Spleen (tissue), 11 donors: ENCODE results near the gene MTERF1. TPM values are rescaled to one million over a fixed set of nuclear protein-coding genes. Genes with fewer than 3 reads are reported as not detected.

Experiments
- DNase-seq: peaks from one replicate; pipeline ENCODE4 v3.0.0-alpha.2; 2020
- H3K27ac ChIP-seq, 8 donors: fragments of 200-600 bp; sonication (generic) in 7 of 8; 1 replicate in 4 of 8; 2 replicates in 4 of 8; pipeline versions ENCODE4 v1.5.0 to v1.8.0; 2016 to 2021; ENCODE audit warnings: inconsistent platforms in 4 of 8, mild to moderate bottlenecking in 4 of 8, moderate library complexity in 1 of 8
- H3K27me3 ChIP-seq, 7 donors: fragments of 200-600 bp; sonication (generic) in 6 of 7; replicated peaks in 1 of 7; 1 replicate in 4 of 7; 2 replicates in 3 of 7; pipeline versions ENCODE4 v1.5.0 to v1.8.0; 2016 to 2021; ENCODE audit warnings: inconsistent platforms in 3 of 7, mild to moderate bottlenecking in 1 of 7
- H3K36me3 ChIP-seq, 6 donors: fragments of 200-600 bp; sonication (generic) in 5 of 6; 1 replicate in 4 of 6; 2 replicates in 2 of 6; pipeline versions ENCODE4 v1.5.0 to v1.8.0; 2016 to 2021; ENCODE audit warnings: inconsistent platforms in 2 of 6
- H3K4me1 ChIP-seq, 6 donors: fragments of 200-600 bp; sonication (generic) in 5 of 6; 1 replicate in 3 of 6; 2 replicates in 3 of 6; pipeline versions ENCODE4 v1.5.0 to v1.8.0; 2016 to 2021; ENCODE audit warnings: inconsistent platforms in 3 of 6
- H3K4me3 ChIP-seq, 8 donors: fragments of 200-600 bp; sonication (generic) in 7 of 8; 1 replicate in 4 of 8; 2 replicates in 4 of 8; pipeline versions ENCODE4 v1.5.0 to v1.8.0; 2016 to 2021; ENCODE audit warnings: inconsistent platforms in 4 of 8, mild to moderate bottlenecking in 4 of 8, moderate library complexity in 2 of 8
- H3K9me3 ChIP-seq, 8 donors: fragments of 200-600 bp; sonication (generic) in 7 of 8; 1 replicate in 4 of 8; 2 replicates in 4 of 8; pipeline versions ENCODE4 v1.5.0 to v1.8.0; 2016 to 2021; ENCODE audit warnings: inconsistent platforms in 4 of 8
- POLR2A ChIP-seq, 3 donors: fragments of 450-650 bp; IDR thresholded peaks; one replicate each; pipeline ENCODE4 v1.5.1; 2017; ENCODE audit warnings: antibody characterized with exemption in 3 of 3, mild to moderate bottlenecking in 1 of 3
- POLR2AphosphoS5 ChIP-seq, 3 donors: sonication (generic); formaldehyde crosslinking; IDR thresholded peaks; one replicate each; pipeline ENCODE4 v1.5.1; 2017; ENCODE audit warnings: antibody characterized with exemption in 3 of 3
- WGBS, 5 donors: extraction: QIAGEN DNeasy Blood & Tissue Kit in 3 of 5; methylation state at CpG; one replicate each; pipeline versions ENCODE4 v1.1.5 to v1.1.7; 2013 to 2018; 5-methylcytosine and 5-hydroxymethylcytosine counted together
- intact Hi-C: fragments of 100-400 bp; cut with DNase I; formaldehyde crosslinking; loops from one replicate; pipeline ENCODE4 v1.15.0; 2023; ENCODE audit warnings: low total_unique reads
- polyA plus RNA-seq, 3 donors: library from polyadenylated mRNA; stranded (reverse); fragments of 200-250 nt; gene quantifications; one replicate each; pipeline ENCODE4 v1.2.1, GENCODE V29; 2013
- total RNA-seq, 7 donors: library from RNA; depleted of rRNA in 3 of 7; stranded (reverse); fragments of >200 nt in 3 of 7; fragmentation: NEBNext Ultra II Directional in 4 of 7; extraction: Animal tissue kit (Norgen Biotek cat#: 25700) in 4 of 7; gene quantifications; one replicate each; pipeline versions ENCODE4 v1.1.0 to v1.2.1, GENCODE V29; 2016 to 2021
- TF ChIP-seq, protein P1 (sequence below), 11 experiments: fragments of 200-600 bp in 7 of 11; fragments of 450-650 bp in 4 of 11; sonication (generic) in 4 of 11; IDR thresholded peaks in 8 of 11; conservative IDR thresholded peaks in 3 of 11; 1 replicate in 7 of 11; 2 replicates in 4 of 11; pipeline versions ENCODE4 v1.4.0 to v1.8.0; 2016 to 2021; ENCODE audit warnings: antibody characterized with exemption in 11 of 11, inconsistent platforms in 4 of 11, mild to moderate bottlenecking in 1 of 11
- donor health status: healthy with polysubstance abuse.
- donor health status: DM: no; HTN: no; CAD: no; lungs with moderate emphysema.
- donor health status: DM: no; HTN: no; CAD: no.
- donor health status: Bipolar disorder and iron deficiency.
- donor health status: healthy.
- donor health status: DM: no; HTN: no; CAD: no.
- donor health status: DM: yes; HTN: yes; CAD: no.

Gene MTERF1
- total and polyA plus RNA-seq, 10 donors: 11.6 to 20.1 (median 14.7) TPM

- no peaks in the 10 kb centered on the region for H3K27me3 ChIP-seq
- H3K4me3 ChIP-seq: no peak overlapping the region
- 76 to 98% (median 92%) methylated on average over 2 of the region's 2 CpGs for WGBS, 5 donors
- H3K4me1 ChIP-seq: peaks cover 0 to 10% (median 1%) of the 10 kb centered on the region in 6 donors
- H3K27ac ChIP-seq: no peak overlapping the region
- TF ChIP-seq POLR2AphosphoS5 (IDR thresholded peaks at IDR 0.05) (no peak), POLR2A (IDR thresholded peaks at IDR 0.05) (no peak)
- TF ChIP-seq, protein P1, sequence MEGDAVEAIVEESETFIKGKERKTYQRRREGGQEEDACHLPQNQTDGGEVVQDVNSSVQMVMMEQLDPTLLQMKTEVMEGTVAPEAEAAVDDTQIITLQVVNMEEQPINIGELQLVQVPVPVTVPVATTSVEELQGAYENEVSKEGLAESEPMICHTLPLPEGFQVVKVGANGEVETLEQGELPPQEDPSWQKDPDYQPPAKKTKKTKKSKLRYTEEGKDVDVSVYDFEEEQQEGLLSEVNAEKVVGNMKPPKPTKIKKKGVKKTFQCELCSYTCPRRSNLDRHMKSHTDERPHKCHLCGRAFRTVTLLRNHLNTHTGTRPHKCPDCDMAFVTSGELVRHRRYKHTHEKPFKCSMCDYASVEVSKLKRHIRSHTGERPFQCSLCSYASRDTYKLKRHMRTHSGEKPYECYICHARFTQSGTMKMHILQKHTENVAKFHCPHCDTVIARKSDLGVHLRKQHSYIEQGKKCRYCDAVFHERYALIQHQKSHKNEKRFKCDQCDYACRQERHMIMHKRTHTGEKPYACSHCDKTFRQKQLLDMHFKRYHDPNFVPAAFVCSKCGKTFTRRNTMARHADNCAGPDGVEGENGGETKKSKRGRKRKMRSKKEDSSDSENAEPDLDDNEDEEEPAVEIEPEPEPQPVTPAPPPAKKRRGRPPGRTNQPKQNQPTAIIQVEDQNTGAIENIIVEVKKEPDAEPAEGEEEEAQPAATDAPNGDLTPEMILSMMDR (IDR thresholded peaks at IDR 0.05 in 8 of 11, conservative IDR thresholded peaks at IDR 0.05 in 3 of 11): no peak
- intact Hi-C loops: no loop called here
- no peaks in the 10 kb centered on the region for H3K9me3 ChIP-seq
- H3K36me3 ChIP-seq: no peaks in the 10 kb centered on the region
- DNase-seq: no peak
Measured at GRCh38 chr7:91913612-91914011, 33.1 kb upstream of the MTERF1 start.

- TF ChIP-seq POLR2AphosphoS5 (IDR thresholded peaks at IDR 0.05) (no peak), POLR2A (IDR thresholded peaks at IDR 0.05) (no peak)
- TF ChIP-seq, protein P1 (IDR thresholded peaks at IDR 0.05 in 8 of 11, conservative IDR thresholded peaks at IDR 0.05 in 3 of 11): no peak
- no peak overlapping the region for H3K27ac ChIP-seq
- no peak overlapping the region for H3K4me3 ChIP-seq
- DNase-seq: no peak
- no peaks in the 10 kb centered on the region for H3K27me3 ChIP-seq
- H3K9me3 ChIP-seq: no peaks in the 10 kb centered on the region
- intact Hi-C loops: no loop called here
- peaks cover 0 to 10% (median 1%) of the 10 kb centered on the region in 6 donors for H3K4me1 ChIP-seq
- no peaks in the 10 kb centered on the region for H3K36me3 ChIP-seq
Measured at GRCh38 chr7:91912494-91912893, 32.0 kb upstream of the MTERF1 start.

DNA sequence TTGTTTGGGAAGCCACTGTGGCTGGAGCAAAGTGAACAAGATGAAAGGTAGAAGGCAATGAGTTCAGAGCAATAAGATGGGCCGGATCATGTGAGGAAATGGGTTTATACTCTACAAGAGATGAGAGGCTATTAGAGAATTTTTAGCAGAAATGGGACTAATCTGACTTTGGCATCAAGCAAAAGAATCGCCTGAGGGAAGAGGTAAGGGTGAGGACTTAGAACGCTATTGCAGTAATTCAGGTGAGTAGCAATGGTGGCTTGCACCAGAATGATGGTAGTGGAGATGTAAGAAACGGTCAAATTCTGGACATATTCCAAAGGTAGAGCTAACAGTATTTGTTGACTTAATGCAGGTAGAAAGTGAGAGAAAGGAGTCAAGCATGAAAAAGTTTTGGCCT, 30.6 kb upstream of the MTERF1 start:
- no peak for DNase-seq
- WGBS, 5 donors: 91 to 96% (median 94%) methylated on average over 4 of the region's 4 CpGs
- no peak overlapping the region for H3K27ac ChIP-seq
- H3K4me3 ChIP-seq: no peak overlapping the region
- no peaks in the 10 kb centered on the region for H3K36me3 ChIP-seq
- TF ChIP-seq POLR2A (IDR thresholded peaks at IDR 0.05): no peak
- no peak for TF ChIP-seq POLR2AphosphoS5 (IDR thresholded peaks at IDR 0.05)
- TF ChIP-seq, protein P1 (IDR thresholded peaks at IDR 0.05 in 8 of 11, conservative IDR thresholded peaks at IDR 0.05 in 3 of 11): no peak
- no peaks in the 10 kb centered on the region for H3K9me3 ChIP-seq
- intact Hi-C loops: no loop called here
- H3K4me1 ChIP-seq: peaks cover 0 to 10% (median 1%) of the 10 kb centered on the region in 6 donors
- H3K27me3 ChIP-seq: no peaks in the 10 kb centered on the region

DNA sequence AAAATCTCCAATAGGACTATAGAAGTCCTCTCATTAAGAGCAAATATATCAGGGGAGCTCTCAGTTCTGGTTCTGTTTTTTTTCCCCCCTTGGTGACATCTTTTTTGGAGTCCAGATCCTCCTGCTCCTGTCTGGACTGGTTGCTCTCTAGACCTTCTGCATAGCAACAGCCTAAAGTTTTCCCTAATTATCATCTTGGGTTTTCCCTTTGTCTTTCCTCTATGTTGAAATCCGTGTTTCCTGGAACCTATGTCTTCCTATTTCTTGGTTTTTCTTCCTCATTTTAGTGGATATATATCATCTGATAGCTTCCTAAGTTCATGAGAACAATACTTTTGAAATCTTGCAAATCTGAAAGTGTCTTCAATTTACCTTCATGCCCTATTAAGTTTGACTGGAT, 29.7 kb upstream of the MTERF1 start:
- Histone ChIP-seq H3K4me3 (no peak overlapping the region), H3K4me1 (peaks cover 0 to 10% (median 1%) of the 10 kb centered on the region in 6 donors), H3K36me3 (no peaks in the 10 kb centered on the region), H3K27me3 (no peaks in the 10 kb centered on the region), H3K9me3 (no peaks in the 10 kb centered on the region), H3K27ac (no peak overlapping the region)
- intact Hi-C loops: no loop called here
- 31 to 74% (median 63%) methylated on average over 1 of the region's 1 CpG for WGBS, 5 donors
- TF ChIP-seq, protein P1 (IDR thresholded peaks at IDR 0.05 in 8 of 11, conservative IDR thresholded peaks at IDR 0.05 in 3 of 11): no peak
- TF ChIP-seq POLR2A (IDR thresholded peaks at IDR 0.05) (no peak), POLR2AphosphoS5 (IDR thresholded peaks at IDR 0.05) (no peak)
- DNase-seq: no peak
